Stimulated activated CD4-positive, alpha-beta T cell treated with anti-CD3 and anti-CD28 coated beads, Interleukin-4, amount 100 ng/mL, for 48 hours (primary cell): ENCODE data around the gene PARD3B.

ENCODE experiments used
- DNase-seq, 2 donors: peaks; one replicate each; pipeline ENCODE4 v3.0.0-alpha.2; 2020; ENCODE audit warnings: low read depth in 2 of 2

Gene PARD3B

GRCh38 chr2:205054789-205055188, 509.5 kb downstream of the PARD3B start:
- DNase-seq = no peak

DNA sequence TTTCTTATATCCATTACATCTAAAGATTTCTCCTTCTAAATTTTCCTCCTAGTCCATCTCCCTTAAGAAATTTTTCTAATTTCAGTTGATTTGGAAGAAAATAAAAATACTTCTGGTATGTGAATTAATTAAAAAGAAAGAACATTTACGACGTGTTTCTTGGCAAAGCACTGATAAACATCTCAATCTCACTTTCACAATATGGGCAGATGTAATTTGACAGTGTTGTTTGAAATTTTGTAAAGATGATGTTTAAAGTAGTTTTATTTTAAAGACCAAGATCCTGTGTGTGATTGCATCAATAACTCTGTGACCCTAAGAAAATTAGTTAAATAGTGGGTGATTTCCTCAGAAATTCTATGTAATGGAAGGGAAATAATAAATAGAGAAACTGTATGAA, 510.0 kb downstream of the PARD3B start:
- no peak for DNase-seq

DNA sequence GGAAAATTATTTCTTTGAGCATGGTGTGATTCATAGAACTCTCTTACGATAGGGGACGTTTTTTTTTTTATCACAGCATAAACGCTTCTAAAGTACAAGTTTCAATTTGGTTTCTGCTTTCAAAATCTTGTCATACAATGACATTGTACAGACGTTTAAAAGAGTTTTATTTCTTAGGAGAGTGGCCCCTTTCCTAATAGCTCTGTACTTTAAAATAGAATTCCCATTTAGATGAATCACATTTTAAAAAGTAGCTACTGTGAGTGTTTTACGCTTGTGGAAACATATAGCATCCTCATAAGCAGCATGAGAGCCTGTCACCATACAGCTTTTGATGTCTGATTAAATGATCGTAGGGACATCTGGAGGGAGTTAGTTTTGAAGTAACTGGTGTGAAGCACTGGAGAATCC, 510.9 kb downstream of the PARD3B start:
- no peak for DNase-seq

DNA sequence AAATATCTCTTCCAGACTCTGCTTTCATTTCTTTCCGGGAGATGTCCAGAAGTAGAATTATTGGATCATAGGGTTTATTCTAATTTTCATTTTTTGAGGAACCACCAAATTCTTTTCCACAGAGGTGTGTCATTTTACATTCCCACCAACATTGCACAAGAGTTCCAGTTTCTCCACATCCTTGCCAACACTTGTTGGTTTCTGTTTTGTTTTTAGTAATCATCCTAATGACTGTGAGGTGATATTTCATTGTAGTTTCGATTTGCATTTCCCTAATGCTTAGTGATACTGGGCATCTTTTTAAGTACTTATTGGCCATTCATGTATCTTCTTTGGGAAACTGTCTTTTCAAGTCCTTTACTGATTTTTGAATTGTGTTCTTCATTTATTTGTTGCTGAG, 513.1 kb downstream of the PARD3B start:
- DNase-seq = no peak

GRCh38 chr2:205060269-205060668, 515.0 kb downstream of the PARD3B start:
- DNase-seq = no peak

GRCh38 chr2:205066081-205066480, 520.8 kb downstream of the PARD3B start:
- no peak for DNase-seq

DNA sequence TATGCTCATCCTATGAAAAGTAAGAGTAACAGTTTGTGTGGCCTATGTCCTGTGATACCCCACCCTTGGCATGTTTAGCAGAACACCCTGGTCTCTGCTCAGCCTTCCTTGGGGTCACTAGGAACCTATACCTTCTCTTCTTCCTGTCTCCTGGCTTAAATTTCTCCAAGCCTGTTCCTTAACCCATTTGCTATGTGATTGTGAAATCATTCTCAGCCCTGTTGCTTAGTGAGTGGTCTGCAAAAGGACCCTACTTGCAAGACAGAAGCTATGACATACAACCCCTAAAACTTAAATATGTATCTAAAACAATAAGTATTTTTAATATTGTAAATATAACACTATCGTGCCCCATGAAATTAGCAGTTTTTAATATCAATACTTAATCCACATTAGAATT, 524.7 kb downstream of the PARD3B start:
- no peak for DNase-seq

- no peak for DNase-seq
Measured at GRCh38 chr2:205070889-205071288, 525.6 kb downstream of the PARD3B start.

DNA sequence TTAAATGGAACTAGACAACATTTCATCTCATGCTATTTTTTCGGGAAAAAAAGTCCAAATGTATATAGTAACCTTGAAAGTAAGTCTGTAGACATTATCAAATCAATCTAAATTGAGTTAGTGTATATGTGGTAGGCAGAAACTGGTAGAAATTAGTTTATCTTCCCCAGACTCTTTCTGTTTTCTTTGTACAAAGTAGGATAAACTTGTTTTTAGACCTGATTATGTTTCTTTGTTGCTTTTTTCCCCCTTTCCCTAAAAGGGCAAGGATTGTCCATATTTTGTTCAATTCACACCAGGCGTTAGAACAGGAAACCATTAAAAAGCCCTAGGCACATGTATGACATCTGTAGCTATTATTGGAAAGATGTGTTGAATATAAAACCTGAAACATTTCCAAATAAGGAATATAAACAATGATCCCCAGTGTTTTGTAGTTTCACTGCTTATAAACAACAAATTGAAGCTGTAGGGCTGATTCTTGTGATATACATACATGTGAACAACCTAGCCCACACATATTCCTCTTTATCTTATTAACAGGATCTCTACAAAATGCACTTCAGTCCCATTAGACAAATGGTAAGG, 528.3 kb downstream of the PARD3B start:
- DNase-seq = no peak

GRCh38 chr2:205076405-205076804, 531.1 kb downstream of the PARD3B start:
- no peak for DNase-seq

- no peak for DNase-seq
Measured at GRCh38 chr2:205077159-205077558, 531.9 kb downstream of the PARD3B start.

DNA sequence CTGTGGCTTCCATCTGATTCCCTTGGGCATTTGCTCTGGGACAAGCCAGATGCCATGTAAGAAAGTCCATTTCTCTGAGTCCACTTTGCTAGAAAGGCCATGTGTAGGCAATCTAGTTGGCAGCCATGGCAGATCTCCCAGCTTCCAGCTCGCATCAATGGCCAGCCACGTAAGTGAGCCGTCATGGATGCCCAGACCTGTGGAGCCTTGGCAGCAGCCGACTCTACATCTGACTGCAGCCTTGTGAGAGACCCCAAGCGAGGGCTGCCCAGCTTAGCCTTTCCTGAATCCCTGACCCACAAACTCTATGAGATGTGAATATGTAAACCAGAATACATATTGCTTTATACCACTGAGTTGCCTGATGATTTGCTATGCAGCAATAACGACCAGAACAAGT, 533.5 kb downstream of the PARD3B start:
- no peak for DNase-seq

DNA sequence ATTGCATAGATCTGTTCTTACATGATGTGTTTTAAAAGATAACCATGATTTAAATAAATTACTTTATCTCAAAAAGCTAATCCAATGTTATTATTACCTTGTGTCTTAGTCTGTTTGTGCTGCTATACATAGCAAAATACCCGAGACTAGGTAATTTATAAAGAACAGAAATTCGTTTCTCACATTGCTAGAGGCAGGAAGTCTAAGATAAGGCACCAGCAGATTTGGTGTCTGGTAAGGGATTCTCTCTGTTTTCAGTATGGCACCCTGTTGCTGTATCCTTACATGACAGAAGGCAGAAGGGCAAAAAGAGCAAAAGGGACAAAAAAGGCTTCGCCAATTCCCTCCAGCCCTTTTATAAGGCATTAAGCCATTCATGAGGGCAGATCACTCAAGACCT, 533.9 kb downstream of the PARD3B start:
- DNase-seq = no peak

- no peak for DNase-seq
Measured at GRCh38 chr2:205086662-205087061, 541.4 kb downstream of the PARD3B start.

DNA sequence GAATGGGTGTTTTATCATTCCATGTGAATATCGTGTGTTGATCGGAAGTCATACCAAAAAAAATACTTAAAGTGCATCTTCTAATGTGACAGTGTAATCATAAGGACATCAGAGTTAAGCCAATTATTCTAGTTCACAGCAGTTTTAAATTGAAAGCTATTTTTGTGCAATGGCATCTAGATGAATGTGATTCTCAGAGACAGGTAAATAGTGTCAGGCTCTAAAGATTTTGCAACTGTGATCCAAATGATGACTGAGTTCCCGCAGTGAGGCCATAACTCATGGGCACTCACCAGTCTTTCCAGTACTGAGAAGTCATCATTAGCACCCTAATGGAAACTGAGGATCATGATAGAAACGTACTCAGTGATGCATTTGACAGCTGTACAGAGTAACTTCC, 542.6 kb downstream of the PARD3B start:
- DNase-seq = no peak

DNA sequence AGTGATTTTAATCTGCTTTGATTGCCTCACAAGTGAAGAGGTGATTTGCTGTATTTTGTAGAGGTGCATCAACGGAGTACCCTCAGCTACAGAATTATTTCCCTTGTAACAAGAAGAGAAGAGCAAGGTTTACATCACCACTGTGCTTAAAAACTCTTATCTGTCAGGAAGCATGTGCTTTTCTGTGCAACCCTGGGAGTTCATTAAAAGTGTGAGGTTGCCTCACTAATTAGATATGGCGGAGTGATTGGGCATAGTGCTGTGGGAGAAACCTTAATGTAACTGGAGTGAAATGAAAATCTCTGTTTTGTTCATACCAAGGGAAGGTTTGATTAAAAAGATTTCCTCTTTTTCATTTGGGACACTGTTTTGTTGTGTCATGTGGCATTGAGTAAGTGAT, 544.7 kb downstream of the PARD3B start:
- DNase-seq = no peak

GRCh38 chr2:205091411-205091810, 546.1 kb downstream of the PARD3B start:
- no peak for DNase-seq

DNA sequence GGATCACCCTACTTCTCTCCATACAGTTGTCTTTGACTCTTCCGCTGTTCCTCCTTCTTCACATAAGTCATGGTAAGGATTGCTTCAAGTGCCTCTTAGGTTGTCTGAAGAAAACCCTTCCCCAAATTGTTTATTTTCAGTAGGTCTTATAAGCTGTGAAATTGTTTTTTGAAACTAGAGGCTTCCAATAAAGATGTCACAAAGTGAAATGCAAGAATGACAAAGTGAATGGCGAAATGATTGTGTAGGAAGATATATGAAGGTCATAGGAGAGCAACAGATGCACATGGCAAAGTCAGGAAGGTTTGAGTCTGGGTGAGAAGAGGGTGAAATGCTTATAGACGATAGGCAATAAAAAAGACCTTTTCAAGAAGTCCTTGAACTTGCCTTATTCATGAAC, 548.8 kb downstream of the PARD3B start:
- no peak for DNase-seq

DNA sequence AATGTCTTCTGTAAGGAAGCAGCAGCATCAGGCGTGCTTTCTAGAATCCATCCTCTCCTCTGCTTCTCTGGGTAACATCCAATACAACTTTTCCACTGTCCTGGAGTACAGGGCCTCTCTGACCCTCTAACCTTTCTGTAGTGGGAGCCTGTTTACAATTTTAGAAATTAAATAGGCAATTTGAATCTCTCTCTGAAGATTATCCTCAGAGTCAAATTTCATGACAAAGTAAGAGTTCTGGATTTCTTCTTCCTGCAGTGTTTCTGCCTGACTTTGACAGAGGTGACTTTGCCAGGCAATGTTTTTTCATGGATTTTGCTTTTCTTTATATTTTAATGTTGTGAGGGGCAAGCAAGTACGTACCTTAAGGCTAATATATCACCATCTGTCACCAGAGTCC, 558.4 kb downstream of the PARD3B start:
- no peak for DNase-seq

DNA sequence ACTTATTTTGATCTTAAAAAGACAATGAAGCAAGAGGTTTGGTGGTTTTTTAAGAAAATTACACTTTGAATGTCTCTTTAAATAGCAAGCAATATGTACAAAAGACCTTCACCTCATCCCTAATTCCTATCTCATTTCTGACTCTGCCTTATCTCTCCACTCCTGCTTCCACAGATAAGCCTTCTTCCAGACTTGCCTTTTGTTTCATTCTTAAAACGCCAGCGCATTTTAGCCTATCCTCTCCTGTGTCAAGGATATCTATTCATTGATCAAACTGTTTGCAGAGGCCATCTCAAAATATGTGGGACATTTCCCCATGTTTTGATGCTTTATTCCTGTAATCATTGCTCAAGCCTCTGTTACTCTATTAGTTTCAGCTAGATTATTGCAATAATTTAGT, 562.5 kb downstream of the PARD3B start:
- DNase-seq = no peak

- no peak for DNase-seq
Measured at GRCh38 chr2:205115511-205115910, 570.2 kb downstream of the PARD3B start.

GRCh38 chr2:205117125-205117524, 571.9 kb downstream of the PARD3B start:
- no peak for DNase-seq

DNA sequence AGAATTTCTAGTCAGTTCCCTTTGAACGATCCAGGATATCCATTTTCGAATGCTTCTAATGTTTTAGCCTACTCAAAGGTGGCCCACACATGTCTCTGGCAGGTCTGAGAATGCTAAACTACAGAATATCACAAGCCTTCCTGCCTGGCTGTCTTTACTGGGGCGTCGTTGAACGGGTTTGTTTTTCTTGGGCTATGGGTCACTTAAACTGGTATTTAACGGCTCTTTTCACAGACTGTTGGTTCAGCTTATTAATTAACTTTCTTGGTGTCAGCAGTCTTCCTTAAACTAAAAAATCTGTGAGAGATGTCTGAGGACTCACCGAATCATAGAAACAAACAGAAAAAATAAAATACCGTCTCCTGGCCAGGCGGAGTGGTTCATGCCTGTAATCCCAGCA, 573.9 kb downstream of the PARD3B start:
- no peak for DNase-seq

- DNase-seq = no peak
Measured at GRCh38 chr2:205128726-205129125, 583.5 kb downstream of the PARD3B start.

GRCh38 chr2:205129531-205129930, 584.3 kb downstream of the PARD3B start:
- DNase-seq = no peak
